Forelimb muscle (tissue), 1 donor: ENCODE data around the gene ITIH5. TPM values are rescaled to one million over a fixed set of nuclear protein-coding genes. Genes with fewer than 3 reads are reported as not detected.

Source experiments
- DNase-seq: peaks from one replicate; pipeline ENCODE4 v3.0.0-alpha.2; 2013; ENCODE audit warnings: low read depth
- polyA plus RNA-seq: library from polyadenylated mRNA; unstranded; fragments of 120-200 nt; gene quantifications from one replicate; pipeline ENCODE4 v1.2.1, GENCODE V29; 2013; ENCODE audit not compliant: insufficient read length

Gene ITIH5
- polyA plus RNA-seq, 1 donor: 47.8 TPM

DNA sequence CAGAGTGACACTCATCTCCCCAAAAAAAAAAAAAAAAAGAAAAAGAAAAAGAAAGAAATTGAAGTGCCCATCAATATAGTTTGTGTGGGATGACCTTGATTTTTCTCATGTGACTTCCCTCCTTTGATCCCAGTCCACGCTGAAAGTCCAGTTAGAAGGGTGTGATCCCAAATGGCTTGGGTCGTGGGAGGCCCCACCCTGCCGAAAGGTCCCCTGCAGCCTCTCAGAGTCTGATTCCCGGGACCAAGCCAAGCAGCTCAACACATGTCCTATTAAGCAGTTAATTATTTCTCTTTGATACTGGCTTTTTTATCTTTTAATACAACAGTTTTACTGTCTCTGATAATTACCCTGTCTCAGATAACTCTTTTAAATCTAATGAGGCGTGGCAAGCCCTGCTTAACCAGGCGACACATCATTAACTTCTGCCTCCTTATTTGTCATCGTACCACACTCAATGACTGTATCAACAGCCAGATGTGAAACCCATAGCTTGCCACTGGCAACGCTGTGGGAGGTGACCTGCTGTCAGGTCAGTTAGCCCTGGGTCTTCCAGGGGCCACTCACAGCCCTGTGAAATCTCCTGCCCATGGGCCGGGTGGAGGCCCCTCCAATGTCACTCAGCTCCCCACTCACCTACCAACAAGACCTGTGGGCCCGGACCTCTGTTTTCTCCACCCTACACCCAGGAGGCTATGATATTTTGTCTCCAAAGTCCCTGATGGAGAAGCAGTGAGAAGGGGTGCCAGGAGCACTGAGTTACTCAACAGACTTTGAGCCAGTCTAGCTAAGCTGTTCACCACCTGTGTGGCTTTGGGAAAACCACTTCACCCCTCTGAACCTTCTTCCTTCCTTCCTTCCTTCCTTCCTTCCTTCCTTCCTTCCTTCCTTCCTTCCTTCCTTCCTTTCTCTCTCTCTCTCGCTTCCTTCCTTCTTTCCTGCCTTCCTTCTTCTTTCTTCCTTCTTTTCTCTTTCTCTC is 146.0 kb downstream of the ITIH5 start:
- DNase-seq: no peak

DNA sequence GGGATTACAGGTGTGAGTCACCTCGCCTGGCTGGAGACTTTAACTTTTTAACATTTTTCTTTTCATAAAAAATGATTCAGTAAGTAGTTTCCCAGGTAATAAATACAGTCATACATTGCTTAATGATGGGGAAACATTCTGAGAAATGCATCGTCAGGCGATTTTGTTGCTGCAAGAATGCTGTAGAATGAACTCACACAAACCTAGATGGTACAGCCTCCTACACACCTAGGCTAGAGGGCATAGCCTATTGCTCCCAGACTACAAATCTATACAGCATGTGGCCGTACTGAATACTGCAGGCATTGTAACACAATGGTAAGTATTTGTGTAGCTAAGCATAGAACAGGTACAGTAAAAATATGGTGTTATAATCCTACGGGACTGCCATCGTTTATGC is 147.4 kb downstream of the ITIH5 start:
- no peak for DNase-seq

DNA sequence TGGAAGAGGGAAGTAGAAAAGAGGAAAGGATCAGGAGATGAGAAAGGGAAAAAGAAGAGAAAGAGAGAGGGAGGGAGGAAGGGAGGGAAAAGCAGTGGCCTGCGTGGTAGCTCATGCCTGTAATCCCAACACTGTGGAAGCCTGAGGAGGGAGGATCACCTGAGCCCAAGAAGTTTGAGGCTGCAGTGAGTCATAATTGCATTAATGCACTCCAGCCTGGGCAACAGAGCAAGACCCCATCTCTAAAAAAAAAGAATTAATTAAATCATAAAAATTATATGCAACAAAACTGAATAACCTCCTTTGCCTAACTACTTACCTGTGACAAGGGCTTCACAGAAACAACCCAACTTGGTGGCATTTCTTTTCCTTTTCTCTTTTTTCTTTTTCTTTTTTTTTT is 148.1 kb downstream of the ITIH5 start:
- no peak for DNase-seq

DNA sequence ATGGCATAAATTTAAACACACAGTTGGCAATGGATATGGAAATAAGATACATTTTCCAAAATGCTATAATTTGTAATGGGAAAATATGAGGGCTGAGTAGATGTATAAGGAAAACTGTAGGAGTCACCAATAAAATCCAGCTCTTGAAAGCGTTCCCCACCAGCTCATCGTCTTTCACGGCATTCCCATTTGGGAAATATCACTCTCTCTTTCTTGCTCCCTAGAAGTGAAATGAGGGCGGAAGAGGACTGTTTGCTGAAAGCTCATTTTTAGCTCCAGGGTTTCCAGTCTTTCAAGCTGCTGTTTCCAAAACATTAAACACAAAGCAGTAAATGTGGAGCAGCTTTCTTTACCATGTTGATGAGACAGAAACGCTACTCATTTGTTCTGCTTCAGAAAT is 151.3 kb downstream of the ITIH5 start:
- DNase-seq: peak; percentile 22

DNA sequence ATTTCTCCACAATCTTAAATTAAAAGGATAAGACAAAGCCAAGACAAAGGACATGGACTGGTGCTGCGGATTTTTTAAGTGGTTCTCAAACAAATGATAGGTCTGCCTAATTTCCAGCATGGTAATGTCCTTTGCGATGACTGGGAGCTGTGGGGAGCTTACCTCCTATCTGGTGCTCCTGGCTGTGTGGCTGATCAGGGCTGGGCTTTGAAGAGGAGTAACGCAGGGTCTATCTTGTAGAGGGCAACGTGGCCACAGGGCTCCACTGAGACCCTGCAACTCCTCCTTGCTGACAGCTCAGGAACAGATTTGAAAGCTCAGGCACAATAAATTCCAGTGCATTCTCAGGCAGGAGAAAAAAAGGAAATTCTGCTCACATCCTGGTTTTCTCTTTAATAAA is 152.8 kb downstream of the ITIH5 start:
- DNase-seq: no peak

DNA sequence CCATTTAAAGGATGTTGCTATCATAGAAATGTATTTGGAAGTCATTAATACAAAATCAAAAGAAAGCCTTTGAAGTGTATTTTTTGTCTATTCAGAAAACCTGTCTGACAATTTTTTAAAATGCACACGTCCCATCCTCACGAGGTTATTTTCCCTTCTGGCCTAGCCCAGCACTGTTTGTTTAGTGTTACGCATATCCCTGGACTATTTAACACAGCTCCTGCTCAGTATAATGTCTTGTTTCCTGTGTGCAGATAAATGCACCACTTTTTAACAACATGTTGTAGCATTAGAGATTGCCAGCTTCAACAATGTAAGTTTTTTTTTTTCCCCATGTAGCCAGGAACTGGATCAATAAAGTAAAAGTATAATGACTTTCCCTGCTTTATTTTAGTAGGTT is 153.3 kb downstream of the ITIH5 start:
- DNase-seq: no peak

DNA sequence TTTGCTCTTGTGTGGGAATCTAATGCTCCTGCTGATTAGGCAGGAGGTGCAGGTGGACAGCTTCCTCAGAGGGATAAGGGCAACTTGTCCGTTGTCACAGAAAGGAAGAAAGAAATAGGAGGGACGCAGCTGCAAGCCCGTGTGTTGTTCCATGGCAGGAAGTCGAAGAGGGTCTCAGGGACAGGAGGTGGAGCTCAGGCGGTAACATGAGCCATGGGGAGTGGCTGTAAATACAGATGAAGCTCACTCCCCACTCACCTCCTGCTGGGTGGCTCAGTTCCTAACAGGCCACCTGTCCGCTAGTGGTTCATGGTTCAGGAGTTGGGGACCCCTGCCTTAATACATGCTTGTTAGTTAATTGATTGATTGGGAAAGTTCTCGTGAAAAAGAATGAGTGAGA is 154.3 kb downstream of the ITIH5 start:
- no peak for DNase-seq

DNA sequence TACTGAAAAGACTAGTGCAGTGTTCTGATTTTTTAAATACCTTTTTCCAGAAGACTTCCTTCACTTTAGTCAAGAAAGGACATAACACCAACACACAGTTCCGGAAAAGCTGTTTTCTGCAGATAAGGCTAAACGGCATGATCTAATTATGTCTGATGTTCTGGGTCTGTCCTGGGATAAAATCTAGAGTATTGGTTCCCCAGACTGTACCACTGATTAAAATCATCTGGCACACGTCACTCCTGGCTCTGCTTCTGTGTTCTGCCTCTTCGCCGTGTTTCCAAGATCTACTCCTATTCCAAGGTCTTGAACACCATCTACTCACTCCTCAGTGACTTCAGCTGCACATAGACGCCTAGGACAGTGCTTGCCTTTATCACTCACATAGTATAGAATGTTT is 155.2 kb downstream of the ITIH5 start:
- DNase-seq: no peak

Other genes with a start within 250 kb of the ITIH5 start
- gene ITIH2, start 36.4 kb upstream of the ITIH5 start, polyA plus RNA-seq: 0.24 TPM
- 12.1 TPM for gene KIN, start 121.0 kb upstream of the ITIH5 start, polyA plus RNA-seq
- 239 TPM for gene ATP5F1C, start 121.2 kb upstream of the ITIH5 start, polyA plus RNA-seq
- gene TAF3, start 151.5 kb upstream of the ITIH5 start, polyA plus RNA-seq: 5.7 TPM